ENCODE measurements around the gene CCDC97.

GRCh38 chr19:41276231-41276630 lies 33.7 kb upstream of the CCDC97 start:
- TF ChIP-seq POLR2A (IDR thresholded peaks at IDR 0.05) (no peak), CTCF (IDR thresholded peaks at IDR 0.05) (no peak)
